Loucy (cell line): ENCODE results near the gene CRELD2.

Source experiments
- H2AFZ ChIP-seq: fragments of 200-600 bp; sonication (generic); 2 replicates; pipeline ENCODE4 v1.6.0; 2016; ENCODE audit warnings: antibody characterized with exemption, mild to moderate bottlenecking, low read length, moderate library complexity
- H3F3A ChIP-seq: fragments of 200-600 bp; 2 replicates; pipeline ENCODE4 v1.6.0; 2016; ENCODE audit warnings: antibody characterized with exemption, low read depth, mild to moderate bottlenecking
- H3K27me3 ChIP-seq: fragments of 200-600 bp; sonication (generic); 2 replicates; pipeline ENCODE4 v1.6.1; 2014; ENCODE audit warnings: low read length, mild to moderate bottlenecking; ENCODE audit not compliant: insufficient read depth, poor library complexity, severe bottlenecking
- H3K36me3 ChIP-seq: fragments of 200-600 bp; sonication (generic); 2 replicates; pipeline ENCODE4 v1.6.1; 2016; ENCODE audit warnings: low read length; ENCODE audit not compliant: insufficient read depth
- H3K4me1 ChIP-seq: fragments of 200-600 bp; sonication (generic); 2 replicates; pipeline ENCODE4 v1.5.1; 2014; ENCODE audit warnings: low read length, mild to moderate bottlenecking; ENCODE audit not compliant: insufficient read depth, poor library complexity, severe bottlenecking
- H3K4me2 ChIP-seq: fragments of 200-600 bp; sonication (generic); 2 replicates; pipeline ENCODE4 v1.6.0; 2014; ENCODE audit warnings: antibody characterized with exemption, low read length, low read depth, mild to moderate bottlenecking; ENCODE audit not compliant: poor library complexity, severe bottlenecking
- H3K4me3 ChIP-seq: fragments of 200-600 bp; sonication (generic); 2 replicates; pipeline ENCODE4 v1.5.1; 2014; ENCODE audit warnings: low read length, mild to moderate bottlenecking, mixed read lengths; ENCODE audit not compliant: poor library complexity, severe bottlenecking
- H3K79me2 ChIP-seq: fragments of 200-600 bp; sonication (generic); 2 replicates; pipeline ENCODE4 v1.6.1; 2014; ENCODE audit warnings: low read length; ENCODE audit not compliant: insufficient read depth
- H3K9ac ChIP-seq: fragments of 200-600 bp; sonication (generic); 2 replicates; pipeline ENCODE4 v1.6.0; 2014; ENCODE audit warnings: mild to moderate bottlenecking, low read depth, low read length, moderate library complexity; ENCODE audit not compliant: poor library complexity, severe bottlenecking
- H3K9me2 ChIP-seq: fragments of 200-600 bp; sonication (generic); replicated peaks from 2 replicates; pipeline ENCODE4 v1.6.1; 2016; ENCODE audit warnings: low read depth, low read length, mixed read lengths
- H3K9me3 ChIP-seq: fragments of 200-600 bp; sonication (generic); 2 replicates; pipeline ENCODE4 v1.6.1; 2014; ENCODE audit warnings: mild to moderate bottlenecking, antibody characterized with exemption, low read length, low read depth; ENCODE audit not compliant: insufficient read depth
- H4K20me1 ChIP-seq: fragments of 200-600 bp; sonication (generic); 2 replicates; pipeline ENCODE4 v1.6.0; 2014; ENCODE audit warnings: antibody characterized with exemption, low read length, mild to moderate bottlenecking; ENCODE audit not compliant: insufficient read depth, poor library complexity, severe bottlenecking
- CTCF ChIP-seq: fragments of 200-600 bp; sonication (generic); conservative IDR thresholded peaks from 2 replicates; pipeline ENCODE4 v1.5.1; 2014; ENCODE audit warnings: mild to moderate bottlenecking, antibody characterized with exemption, low read length
- EZH2phosphoT487 ChIP-seq: fragments of 200-600 bp; IDR thresholded peaks from 2 replicates; pipeline ENCODE4 v1.6.1; 2018; ENCODE audit warnings: antibody characterized with exemption, mild to moderate bottlenecking, moderate library complexity, borderline replicate concordance

The CRELD2 gene

GRCh38 chr22:49899530-49899929, 18.9 kb upstream of the CRELD2 start:
- Histone ChIP-seq H3K4me3 (no peak overlapping the region), H3K9me3 (no peaks in the 10 kb centered on the region), H3K36me3 (peaks cover 22% of the 10 kb centered on the region; the same call in 1 of the 2 replicates), H3F3A (no peaks in the 10 kb centered on the region), H3K4me2 (no peak overlapping the region), H2AFZ (no peak overlapping the region), H3K9me2 (no peaks in the 10 kb centered on the region), H3K4me1 (no peaks in the 10 kb centered on the region), H3K27me3 (no peaks in the 10 kb centered on the region), H4K20me1 (peaks cover 4% of the 10 kb centered on the region), H3K9ac (no peak overlapping the region), H3K79me2 (no peaks in the 10 kb centered on the region; the same call in 1 of the 2 replicates)
- TF ChIP-seq CTCF (no peak), EZH2phosphoT487 (no peak)

GRCh38 chr22:49900441-49901230, 17.8 kb upstream of the CRELD2 start:
- Histone ChIP-seq H3F3A (no peaks in the 10 kb centered on the region), H2AFZ (no peak overlapping the region), H4K20me1 (no peaks in the 10 kb centered on the region), H3K9me3 (no peaks in the 10 kb centered on the region), H3K4me3 (no peak overlapping the region), H3K9me2 (no peaks in the 10 kb centered on the region), H3K9ac (no peak overlapping the region), H3K4me1 (no peaks in the 10 kb centered on the region), H3K27me3 (no peaks in the 10 kb centered on the region), H3K4me2 (no peak overlapping the region), H3K36me3 (peaks cover 15% of the 10 kb centered on the region; the same call in 1 of the 2 replicates), H3K79me2 (no peaks in the 10 kb centered on the region; the same call in 1 of the 2 replicates)
- TF ChIP-seq EZH2phosphoT487 (no peak), CTCF (no peak)

GRCh38 chr22:49901457-49901856, 17.0 kb upstream of the CRELD2 start:
- Histone ChIP-seq H3K9ac (no peak overlapping the region), H2AFZ (no peak overlapping the region), H4K20me1 (no peaks in the 10 kb centered on the region), H3K4me3 (no peak overlapping the region), H3K4me2 (no peak overlapping the region), H3K4me1 (no peaks in the 10 kb centered on the region), H3F3A (no peaks in the 10 kb centered on the region), H3K27me3 (no peaks in the 10 kb centered on the region), H3K9me2 (no peaks in the 10 kb centered on the region), H3K79me2 (no peaks in the 10 kb centered on the region; the same call in 1 of the 2 replicates), H3K9me3 (no peaks in the 10 kb centered on the region), H3K36me3 (peaks cover 15% of the 10 kb centered on the region; the same call in 1 of the 2 replicates)
- no peak for TF ChIP-seq CTCF
- TF ChIP-seq EZH2phosphoT487 = no peak
